ENCODE measurements around the gene ZFAND2A.

- no peak for TF ChIP-seq CTCF (IDR thresholded peaks at IDR 0.05)
- TF ChIP-seq POLR2A (IDR thresholded peaks at IDR 0.05): no peak
Measured at GRCh38 chr7:1204460-1205140, 44.6 kb upstream of the ZFAND2A start.

All from uterus (tissue), 2 donors.